Measurements from ENCODE around the gene KREMEN1.
A peak's percentile ranks its signal among the peaks of the same experiment; 100 is the strongest.
"Not testable (repeated sequence)": the region's sequence is repeated elsewhere in the genome, so short reads cannot be mapped to it uniquely, and the experiment has no call there.

The KREMEN1 gene

GRCh38 chr22:29079218-29079901 lies 6.5 kb downstream of the KREMEN1 start:
- H3K4me3 ChIP-seq (ENCODE audit: low read length), result no peak overlapping the region
- DNase-seq (ENCODE audit: low read depth), result peak; percentile 59
- TF ChIP-seq CTCF (conservative IDR thresholded peaks at IDR 0.05; ENCODE audit: low read length), result no peak

- DNase-seq (ENCODE audit: low read depth), result peak; percentile 45
- TF ChIP-seq CTCF (conservative IDR thresholded peaks at IDR 0.05; ENCODE audit: low read length), result no peak; the same call in 1 of the 2 replicates
- H3K4me3 ChIP-seq (ENCODE audit: low read length), result no peak overlapping the region
These were observed 7.5 kb downstream of the KREMEN1 start for GRCh38 chr22:29080106-29080975.

GRCh38 chr22:29081517-29082236 lies 8.8 kb downstream of the KREMEN1 start:
- H3K4me3 ChIP-seq (ENCODE audit: low read length), result no peak overlapping the region
- TF ChIP-seq CTCF (conservative IDR thresholded peaks at IDR 0.05; ENCODE audit: low read length), result no peak
- DNase-seq (ENCODE audit: low read depth), result no peak

- DNase-seq (ENCODE audit: low read depth), result no peak
- H3K4me3 ChIP-seq (ENCODE audit: low read length), result no peak overlapping the region
- no peak for TF ChIP-seq CTCF (conservative IDR thresholded peaks at IDR 0.05; ENCODE audit: low read length)
These were observed 10.2 kb downstream of the KREMEN1 start for GRCh38 chr22:29082826-29083545.

- DNase-seq (ENCODE audit: low read depth); H3K4me3 ChIP-seq (ENCODE audit: low read length): not testable (repeated sequence)
These were observed 10.7 kb downstream of the KREMEN1 start for GRCh38 chr22:29083576-29083932.

GRCh38 chr22:29083933-29084591 lies 11.2 kb downstream of the KREMEN1 start:
- DNase-seq (ENCODE audit: low read depth), result no peak
- TF ChIP-seq CTCF (conservative IDR thresholded peaks at IDR 0.05; ENCODE audit: low read length), result no peak
- no peak overlapping the region for H3K4me3 ChIP-seq (ENCODE audit: low read length)
